ENCODE results near the gene TMEM88.
A peak's percentile ranks its signal among the peaks of the same experiment; 100 is the strongest.

TMEM88 gene

DNA sequence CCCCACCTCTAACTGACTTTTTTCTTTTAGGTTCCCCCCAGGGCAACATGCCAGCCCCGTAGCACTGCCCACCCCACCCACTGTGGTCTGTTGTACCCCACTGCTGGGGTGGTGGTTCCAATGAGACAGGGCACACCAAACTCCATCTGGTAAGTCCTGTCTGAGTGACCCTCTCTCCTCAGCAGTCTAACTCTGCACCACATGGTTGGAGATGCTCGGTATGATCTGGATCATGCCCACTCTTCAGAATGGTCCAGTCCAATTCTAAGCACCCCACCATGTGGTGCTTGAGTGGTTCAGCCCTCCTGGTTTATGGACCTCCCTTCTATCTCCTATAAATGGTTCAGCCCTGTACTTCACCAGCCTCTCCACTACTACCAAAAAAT is 15.0 kb upstream of the TMEM88 start:
- TF ChIP-seq POLR2AphosphoS5 (IDR thresholded peaks at IDR 0.05; ENCODE audit: low read depth, low read length) (no peak), TAF1 (IDR thresholded peaks at IDR 0.05; ENCODE audit: borderline replicate concordance, low read depth, low read length) (no peak), POLR2A (IDR thresholded peaks at IDR 0.05; ENCODE audit: low read depth, low read length) (no peak)
- FAIRE-seq: no peak
- DNase-seq (ENCODE audit: insufficient read length): no peak

DNA sequence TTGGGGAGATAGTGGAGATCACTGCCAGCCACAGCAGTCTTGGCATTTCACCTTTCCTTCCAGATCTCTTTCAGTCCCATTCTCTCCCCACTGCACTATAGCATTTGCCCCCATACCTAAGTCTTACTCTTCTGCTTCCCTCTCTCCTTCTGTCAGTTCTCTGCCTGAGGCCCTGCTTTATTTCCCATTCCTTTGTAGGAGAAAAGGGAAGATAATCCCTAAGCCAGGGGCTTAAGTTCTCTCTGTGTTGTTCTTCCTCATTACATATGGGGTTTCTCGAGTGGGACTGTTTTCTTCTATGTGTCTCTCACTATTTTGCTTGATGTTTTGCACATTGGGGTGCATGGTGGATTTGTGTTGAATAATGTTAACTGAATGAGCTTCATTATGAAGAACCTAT is 14.4 kb upstream of the TMEM88 start:
- TF ChIP-seq POLR2A (IDR thresholded peaks at IDR 0.05; ENCODE audit: low read depth, low read length) (no peak), TAF1 (IDR thresholded peaks at IDR 0.05; ENCODE audit: borderline replicate concordance, low read depth, low read length) (no peak), POLR2AphosphoS5 (IDR thresholded peaks at IDR 0.05; ENCODE audit: low read depth, low read length) (no peak)
- FAIRE-seq (no peak), DNase-seq (ENCODE audit: insufficient read length) (no peak)

DNA sequence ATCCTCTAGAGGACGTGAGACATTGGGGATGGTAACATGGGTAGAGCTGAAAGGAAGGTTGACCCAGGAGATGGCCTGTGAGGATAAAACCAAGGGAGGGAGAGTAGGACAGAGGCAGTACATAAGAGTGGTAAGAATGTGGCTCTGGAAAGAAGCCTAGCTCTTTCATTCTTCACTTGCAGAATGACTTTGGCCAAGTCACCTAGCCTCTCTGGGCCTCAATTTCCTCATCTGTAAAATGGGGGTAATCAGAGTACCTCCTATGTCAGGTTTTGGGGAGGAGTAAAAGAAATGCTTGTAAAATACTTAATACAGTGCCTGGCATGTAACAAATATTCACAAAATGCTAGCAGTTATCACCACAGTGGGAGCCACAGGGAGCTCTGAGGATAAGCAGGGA is 14.0 kb upstream of the TMEM88 start:
- TF ChIP-seq TAF1 (IDR thresholded peaks at IDR 0.05; ENCODE audit: borderline replicate concordance, low read depth, low read length): no peak
- TF ChIP-seq POLR2AphosphoS5 (IDR thresholded peaks at IDR 0.05; ENCODE audit: low read depth, low read length): no peak
- no peak for TF ChIP-seq POLR2A (IDR thresholded peaks at IDR 0.05; ENCODE audit: low read depth, low read length)
- DNase-seq (ENCODE audit: insufficient read length) (no peak), FAIRE-seq (no peak)

DNA sequence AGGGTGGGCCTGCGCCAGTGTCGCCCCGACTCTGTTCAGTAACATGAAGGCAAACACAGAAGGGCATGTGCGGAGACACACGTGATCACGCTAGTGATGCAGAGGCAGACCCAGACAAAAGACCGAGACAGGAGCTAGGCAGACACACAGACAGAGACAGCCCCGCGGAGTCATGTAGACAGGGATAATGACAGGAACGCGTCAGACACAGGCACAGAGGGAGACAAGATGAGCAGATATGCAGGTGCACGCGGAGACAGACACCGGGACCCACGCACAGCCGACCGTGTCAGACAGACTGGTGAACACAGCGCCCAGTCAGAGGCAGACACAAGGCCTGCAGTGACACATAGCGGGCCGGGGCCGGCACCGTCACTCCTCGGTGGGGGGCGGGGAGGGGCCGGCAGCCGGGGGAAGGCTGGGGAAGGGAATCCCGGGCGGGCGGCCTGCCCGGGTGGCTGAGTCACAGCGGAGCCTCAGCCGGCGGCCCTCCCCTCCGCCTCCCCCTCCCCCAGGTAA is 13.4 kb upstream of the TMEM88 start:
- DNase-seq (ENCODE audit: insufficient read length) (no peak), FAIRE-seq (peak; percentile 78)
- peak; percentile 64 for TF ChIP-seq POLR2A (IDR thresholded peaks at IDR 0.05; ENCODE audit: low read depth, low read length)
- TF ChIP-seq POLR2AphosphoS5 (IDR thresholded peaks at IDR 0.05; ENCODE audit: low read depth, low read length): peak; percentile 69; the same call in 1 of the 2 replicates
- no peak for TF ChIP-seq TAF1 (IDR thresholded peaks at IDR 0.05; ENCODE audit: borderline replicate concordance, low read depth, low read length)

DNA sequence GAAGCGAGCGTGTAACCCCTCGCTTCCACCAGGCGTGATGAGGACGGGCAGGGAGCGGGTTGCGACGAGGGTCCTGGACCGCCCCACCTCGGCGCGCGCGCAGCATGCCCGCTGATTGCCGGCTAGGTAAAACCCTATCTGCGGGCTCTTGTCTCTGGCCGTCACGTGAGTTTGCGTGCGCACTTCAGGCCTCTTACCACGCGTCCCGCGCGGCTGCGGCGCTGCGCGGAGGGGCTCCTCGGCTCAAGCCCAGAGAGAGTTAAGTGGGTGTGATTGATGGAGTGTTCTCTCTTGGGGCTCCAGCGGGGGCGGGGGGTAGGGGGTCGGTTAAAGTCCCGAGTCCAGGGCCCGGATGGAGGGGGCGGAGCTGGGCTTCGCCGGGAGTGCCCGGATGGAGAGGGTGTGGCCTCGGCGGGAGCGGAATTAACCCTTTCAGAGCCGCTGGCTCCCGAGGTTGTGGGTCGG is 12.9 kb upstream of the TMEM88 start:
- no peak for FAIRE-seq
- TF ChIP-seq POLR2A (IDR thresholded peaks at IDR 0.05; ENCODE audit: low read depth, low read length) (peak; percentile 15; the same call in 1 of the 2 replicates), POLR2AphosphoS5 (IDR thresholded peaks at IDR 0.05; ENCODE audit: low read depth, low read length) (0 out of 2 replicates have a peak, but pooled peaks have one; percentile 5), TAF1 (IDR thresholded peaks at IDR 0.05; ENCODE audit: borderline replicate concordance, low read depth, low read length) (no peak)
- DNase-seq (ENCODE audit: insufficient read length): peak; percentile 72

DNA sequence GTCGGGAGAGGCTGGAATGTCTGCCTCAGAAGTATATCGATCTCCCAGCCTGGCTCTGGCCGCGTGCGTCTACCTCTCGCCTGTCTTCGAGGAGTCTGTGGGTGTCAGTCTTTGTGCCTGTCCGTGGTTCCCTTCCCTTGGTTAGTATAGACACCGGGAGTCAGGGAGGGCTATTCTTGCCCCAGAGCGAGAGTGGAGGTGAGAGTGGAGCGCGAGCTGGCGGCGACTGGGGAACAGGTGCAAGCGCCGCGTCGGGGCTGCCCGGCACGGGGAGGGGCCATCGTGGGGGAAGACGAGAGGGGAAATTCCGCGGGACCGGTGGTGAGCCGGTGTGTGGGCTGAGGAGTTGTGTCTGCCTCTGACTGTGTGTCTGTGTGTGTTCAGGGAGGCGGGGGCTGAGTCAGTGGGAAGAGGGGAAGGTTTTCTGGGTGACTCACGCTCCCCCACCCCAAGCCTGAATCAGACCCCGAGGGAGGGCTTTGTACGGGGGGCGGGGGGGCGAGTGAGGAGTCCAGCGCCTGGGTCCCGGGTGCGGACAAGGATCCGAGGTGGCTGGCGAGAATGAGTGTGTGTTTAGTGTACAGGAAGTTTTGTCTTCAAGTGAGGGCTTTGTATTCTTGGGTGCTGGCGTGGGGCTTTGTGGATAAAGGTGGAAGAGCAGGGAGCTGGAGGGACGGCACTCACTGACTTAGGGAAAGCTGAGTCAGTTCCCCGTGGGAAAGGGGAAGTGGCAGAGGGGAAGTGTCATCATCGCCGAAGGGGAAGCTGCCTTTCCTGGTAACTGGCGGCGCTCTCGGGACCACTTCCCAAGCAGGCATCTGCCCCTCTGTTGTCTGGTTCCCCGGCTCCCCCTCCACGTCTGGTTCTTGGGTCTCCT is 12.2 kb upstream of the TMEM88 start:
- peak; percentile 70 for DNase-seq (ENCODE audit: insufficient read length)
- peak; percentile 99 for FAIRE-seq
- peak; percentile 77 for TF ChIP-seq POLR2A (IDR thresholded peaks at IDR 0.05; ENCODE audit: low read depth, low read length)
- TF ChIP-seq POLR2AphosphoS5 (IDR thresholded peaks at IDR 0.05; ENCODE audit: low read depth, low read length): peak; percentile 45; the same call in 1 of the 2 replicates
- TF ChIP-seq TAF1 (IDR thresholded peaks at IDR 0.05; ENCODE audit: borderline replicate concordance, low read depth, low read length): peak; percentile 85; the same call in 1 of the 2 replicates

DNA sequence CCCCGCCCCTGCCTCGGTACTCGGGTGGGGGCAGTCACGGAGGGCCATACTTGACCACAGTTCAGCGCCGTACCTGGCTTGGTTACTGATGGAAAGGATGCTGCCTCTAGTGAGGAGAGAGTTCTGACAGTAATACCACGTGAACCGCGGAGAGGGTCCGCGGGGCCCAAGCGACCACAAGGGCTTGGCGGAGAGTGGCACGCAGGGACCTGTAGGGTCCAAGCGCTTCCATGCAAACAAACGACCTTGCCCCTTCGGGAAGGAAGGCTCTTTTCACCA is 11.7 kb upstream of the TMEM88 start:
- FAIRE-seq (no peak), DNase-seq (ENCODE audit: insufficient read length) (no peak)
- TF ChIP-seq POLR2A (IDR thresholded peaks at IDR 0.05; ENCODE audit: low read depth, low read length) (peak; percentile 67), TAF1 (IDR thresholded peaks at IDR 0.05; ENCODE audit: borderline replicate concordance, low read depth, low read length) (no peak)

DNA sequence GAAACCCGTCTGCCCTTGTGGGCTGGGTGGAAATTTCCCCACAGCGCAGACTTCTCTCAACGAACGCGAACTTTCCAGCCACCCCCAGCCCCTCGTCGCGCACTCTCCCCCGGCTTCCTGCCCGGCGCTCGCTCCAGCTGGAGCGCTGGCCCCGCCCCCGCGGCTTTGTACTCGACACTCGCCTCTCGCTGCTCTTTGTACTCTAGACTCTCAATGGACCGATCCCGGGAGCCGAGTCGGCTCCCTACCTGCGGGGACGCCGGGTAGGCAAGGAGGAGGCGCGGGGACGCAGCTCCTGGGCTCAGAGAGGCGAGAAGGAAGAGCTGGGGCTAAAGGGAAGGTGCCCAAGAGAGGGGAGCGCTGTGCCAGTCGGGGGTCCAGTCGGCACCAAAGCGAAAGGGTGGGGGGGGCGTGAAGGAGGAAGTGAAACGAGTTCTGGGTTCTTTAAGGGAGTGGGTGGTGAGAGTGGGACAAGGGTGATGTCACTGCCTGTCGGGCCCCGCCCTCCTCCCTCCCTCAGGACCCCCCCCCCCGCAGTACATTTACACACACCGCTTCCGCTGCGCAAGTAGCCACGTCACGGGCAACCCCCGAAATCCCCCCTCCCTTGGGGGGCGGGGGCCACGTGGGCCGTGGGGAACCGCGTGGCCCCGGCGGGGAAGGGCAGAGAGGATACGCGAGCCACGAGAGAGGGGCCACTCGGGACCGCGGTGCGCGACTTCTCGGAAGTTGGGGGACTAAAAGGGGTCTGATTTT is 11.2 kb upstream of the TMEM88 start:
- DNase-seq (ENCODE audit: insufficient read length): peak; percentile 79
- FAIRE-seq: no peak
- no peak for TF ChIP-seq POLR2A (IDR thresholded peaks at IDR 0.05; ENCODE audit: low read depth, low read length)
- peak; percentile 73 for TF ChIP-seq POLR2AphosphoS5 (IDR thresholded peaks at IDR 0.05; ENCODE audit: low read depth, low read length)

DNA sequence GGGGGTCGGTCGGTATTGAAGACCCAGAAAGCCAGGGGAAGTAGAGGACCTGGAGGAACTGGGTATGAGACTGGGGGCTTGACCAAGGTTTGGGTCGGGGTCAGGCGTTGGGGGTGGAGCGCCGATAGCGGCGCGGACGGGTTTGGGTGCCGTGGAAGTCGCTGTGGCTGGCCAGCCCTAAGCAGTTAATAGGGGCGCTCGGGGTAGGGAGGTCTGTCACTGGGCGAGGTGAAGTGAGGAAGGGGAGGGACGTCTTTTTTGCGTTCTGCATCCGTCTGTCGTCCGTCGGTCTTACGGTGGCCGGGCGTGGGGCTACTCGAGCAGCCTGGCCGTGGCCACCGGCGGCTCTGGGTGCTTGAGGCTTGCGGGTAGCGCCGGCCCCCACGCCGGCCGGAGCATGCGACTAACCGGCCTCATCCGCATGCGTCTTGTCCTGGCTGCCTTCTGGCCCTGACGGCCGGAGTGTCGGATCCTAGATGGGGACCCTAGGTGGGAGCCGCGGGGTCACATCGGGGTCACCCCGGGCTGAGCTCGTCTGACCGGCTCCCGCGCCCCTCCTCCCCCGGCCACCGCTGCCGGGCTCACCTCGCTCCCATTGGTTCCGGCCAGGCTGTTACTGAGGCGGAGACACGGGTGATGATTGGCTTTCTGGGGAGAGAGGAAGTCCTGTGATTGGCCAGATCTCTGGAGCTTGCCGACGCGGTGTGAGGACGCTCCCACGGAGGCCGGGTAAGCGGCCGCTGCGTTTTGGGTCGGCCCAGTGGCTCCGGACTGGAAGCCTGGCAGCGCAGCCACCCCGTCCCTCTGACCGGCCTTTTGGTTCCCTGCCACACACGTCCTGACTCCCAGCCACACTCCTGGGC is 10.3 kb upstream of the TMEM88 start:
- DNase-seq (ENCODE audit: insufficient read length): peak; percentile 95
- TF ChIP-seq TAF1 (IDR thresholded peaks at IDR 0.05; ENCODE audit: borderline replicate concordance, low read depth, low read length) (peak; percentile 38; the same call in 1 of the 2 replicates), POLR2AphosphoS5 (IDR thresholded peaks at IDR 0.05; ENCODE audit: low read depth, low read length) (peak; percentile 74), POLR2A (IDR thresholded peaks at IDR 0.05; ENCODE audit: low read depth, low read length) (peak; percentile 70)
- peak; percentile 98 for FAIRE-seq

DNA sequence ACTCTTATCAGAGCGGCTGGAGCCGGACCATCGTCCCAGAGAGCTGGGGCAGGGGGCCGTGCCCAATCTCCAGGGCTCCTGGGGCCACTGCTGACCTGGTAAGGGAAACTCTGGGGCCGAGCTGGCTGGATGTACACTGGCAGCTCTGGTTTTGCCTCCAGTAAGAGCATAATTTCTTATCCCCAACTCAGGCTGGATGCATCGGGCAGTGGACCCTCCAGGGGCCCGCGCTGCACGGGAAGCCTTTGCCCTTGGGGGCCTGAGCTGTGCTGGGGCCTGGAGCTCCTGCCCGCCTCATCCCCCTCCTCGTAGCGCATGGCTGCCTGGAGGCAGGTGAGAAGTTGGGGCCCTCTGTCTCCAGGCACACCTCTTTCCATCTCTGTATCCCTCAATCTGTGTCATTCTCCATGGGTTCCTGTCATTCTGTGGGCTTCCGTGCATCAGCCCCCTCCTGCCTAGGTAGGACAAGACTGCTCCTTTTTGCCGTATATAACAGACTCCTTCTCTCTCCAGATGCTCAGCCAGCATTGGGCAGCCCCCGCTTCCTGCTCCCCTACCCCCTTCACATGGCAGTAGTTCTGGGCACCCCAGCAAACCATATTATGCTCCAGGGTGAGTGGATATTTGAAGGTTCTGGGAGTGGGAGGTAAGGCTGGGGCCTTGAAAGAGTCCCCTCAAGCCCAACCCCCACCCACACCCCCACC is 9.4 kb upstream of the TMEM88 start:
- FAIRE-seq: no peak
- no peak for DNase-seq (ENCODE audit: insufficient read length)
- no peak for TF ChIP-seq TAF1 (IDR thresholded peaks at IDR 0.05; ENCODE audit: borderline replicate concordance, low read depth, low read length)

Measured in GM12892 (cell line).